Myocyte (in vitro differentiated cells): ENCODE results near the gene PGBD5. TPM values are rescaled to one million over a fixed set of nuclear protein-coding genes. Genes with fewer than 3 reads are reported as not detected.
A peak's percentile ranks its signal among the peaks of the same experiment; 100 is the strongest.

Experiments used
- DNase-seq: peaks from one replicate; pipeline ENCODE4 v3.0.0-alpha.2; 2012; ENCODE audit warnings: low read depth
- total RNA-seq: library from RNA; depleted of rRNA; stranded (reverse); fragments of >200 nt; gene quantifications from 2 replicates; pipeline ENCODE4 v1.2.3, GENCODE V29; 2014

The PGBD5 gene
- total RNA-seq, 1 donor from 2014 or later = 26.9 TPM

GRCh38 chr1:230326971-230327891, 98.9 kb downstream of the PGBD5 start:
- no peak for DNase-seq

- no peak for DNase-seq
Measured at GRCh38 chr1:230323686-230324085, 102.4 kb downstream of the PGBD5 start.

- no peak for DNase-seq
Measured at GRCh38 chr1:230322967-230323547, 103.1 kb downstream of the PGBD5 start.

- DNase-seq = no peak
Measured at GRCh38 chr1:230322421-230322756, 103.7 kb downstream of the PGBD5 start.

DNA sequence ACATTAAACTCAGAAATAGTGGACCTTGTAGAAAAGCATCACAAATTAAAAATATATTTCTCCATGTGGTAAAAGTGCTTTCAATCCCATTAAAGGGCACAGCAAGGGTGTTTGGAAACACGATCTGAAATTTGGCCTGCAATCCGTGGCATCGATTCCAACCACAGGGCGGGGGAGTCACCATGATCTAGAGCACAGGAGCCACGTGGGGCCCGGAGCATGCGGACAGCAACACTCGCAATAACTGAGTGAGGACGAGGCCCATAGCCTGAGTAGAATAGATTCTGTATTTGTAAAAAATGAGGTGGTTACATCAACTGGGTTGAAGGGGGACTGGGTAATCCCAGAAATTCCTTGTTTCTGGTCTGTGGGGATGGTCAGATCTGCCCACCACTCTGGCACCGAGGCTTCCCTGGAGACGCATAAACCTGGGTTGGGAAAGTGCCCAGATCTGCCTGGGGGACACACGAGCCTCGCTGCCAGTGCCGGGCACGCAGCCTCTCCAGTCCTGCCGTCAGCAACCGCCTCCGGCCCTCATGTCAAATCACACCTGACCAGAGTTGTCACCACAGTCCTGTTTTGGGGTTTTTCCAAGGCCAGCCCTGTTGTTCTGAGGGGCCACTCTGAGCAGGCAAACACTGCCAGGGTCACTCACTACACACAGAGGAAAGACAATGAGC, 104.3 kb downstream of the PGBD5 start:
- DNase-seq = peak; percentile 86

DNA sequence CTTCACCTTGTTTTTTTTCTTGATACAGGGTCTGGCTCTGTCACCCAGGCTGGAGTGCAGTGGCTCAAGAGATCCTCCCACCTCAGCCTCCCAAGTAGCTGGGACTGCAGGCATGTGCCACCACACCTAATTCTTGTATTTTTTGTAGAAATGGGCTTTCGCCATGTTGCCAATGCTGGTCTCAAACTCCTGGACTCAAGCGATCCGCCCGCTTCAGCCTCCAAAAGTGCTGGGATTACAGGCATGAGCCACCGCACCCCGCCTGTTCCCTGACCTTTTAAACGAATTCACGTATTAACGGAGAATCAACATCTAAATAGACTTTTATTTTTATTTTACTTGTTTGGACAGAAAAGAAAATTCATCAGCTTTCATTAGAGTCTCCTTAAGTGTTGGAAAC, 104.8 kb downstream of the PGBD5 start:
- no peak for DNase-seq

GRCh38 chr1:230320804-230321203, 105.3 kb downstream of the PGBD5 start:
- DNase-seq = peak; percentile 98

DNA sequence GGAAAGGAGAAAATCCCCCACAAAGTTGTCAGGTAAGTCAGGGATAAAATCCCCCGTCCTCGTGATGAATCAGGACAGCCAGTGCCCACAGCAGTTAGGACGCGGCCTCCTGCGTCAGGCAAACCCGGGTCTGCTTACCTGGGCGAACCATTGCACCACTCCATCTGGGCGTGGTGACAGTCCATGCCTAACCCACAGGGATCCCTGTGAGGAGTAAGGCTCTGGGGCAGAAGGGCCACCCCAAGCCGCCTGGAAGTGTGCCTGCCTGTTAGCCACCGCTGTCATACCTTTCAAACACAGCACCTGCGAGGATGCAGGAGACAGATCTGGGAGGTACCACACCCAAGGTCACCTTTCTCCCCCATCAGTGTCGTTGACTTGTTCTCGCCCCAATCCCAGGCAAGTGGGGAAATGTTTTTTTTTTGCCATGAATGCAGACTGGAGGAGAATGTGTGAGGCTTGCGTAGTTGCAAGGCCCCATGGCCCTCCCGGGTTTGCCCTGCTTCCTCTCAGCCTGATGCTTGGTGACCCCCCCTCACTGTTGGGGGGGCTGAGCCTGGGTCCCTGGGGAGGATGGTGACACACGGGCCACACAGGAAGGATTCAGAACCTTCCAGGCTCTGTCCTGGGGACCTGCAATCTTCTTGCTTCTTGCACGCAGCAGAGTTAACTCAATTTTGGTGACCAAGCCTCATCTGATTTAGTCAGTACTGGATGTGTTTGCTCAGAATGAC, 107.0 kb downstream of the PGBD5 start:
- no peak for DNase-seq

DNA sequence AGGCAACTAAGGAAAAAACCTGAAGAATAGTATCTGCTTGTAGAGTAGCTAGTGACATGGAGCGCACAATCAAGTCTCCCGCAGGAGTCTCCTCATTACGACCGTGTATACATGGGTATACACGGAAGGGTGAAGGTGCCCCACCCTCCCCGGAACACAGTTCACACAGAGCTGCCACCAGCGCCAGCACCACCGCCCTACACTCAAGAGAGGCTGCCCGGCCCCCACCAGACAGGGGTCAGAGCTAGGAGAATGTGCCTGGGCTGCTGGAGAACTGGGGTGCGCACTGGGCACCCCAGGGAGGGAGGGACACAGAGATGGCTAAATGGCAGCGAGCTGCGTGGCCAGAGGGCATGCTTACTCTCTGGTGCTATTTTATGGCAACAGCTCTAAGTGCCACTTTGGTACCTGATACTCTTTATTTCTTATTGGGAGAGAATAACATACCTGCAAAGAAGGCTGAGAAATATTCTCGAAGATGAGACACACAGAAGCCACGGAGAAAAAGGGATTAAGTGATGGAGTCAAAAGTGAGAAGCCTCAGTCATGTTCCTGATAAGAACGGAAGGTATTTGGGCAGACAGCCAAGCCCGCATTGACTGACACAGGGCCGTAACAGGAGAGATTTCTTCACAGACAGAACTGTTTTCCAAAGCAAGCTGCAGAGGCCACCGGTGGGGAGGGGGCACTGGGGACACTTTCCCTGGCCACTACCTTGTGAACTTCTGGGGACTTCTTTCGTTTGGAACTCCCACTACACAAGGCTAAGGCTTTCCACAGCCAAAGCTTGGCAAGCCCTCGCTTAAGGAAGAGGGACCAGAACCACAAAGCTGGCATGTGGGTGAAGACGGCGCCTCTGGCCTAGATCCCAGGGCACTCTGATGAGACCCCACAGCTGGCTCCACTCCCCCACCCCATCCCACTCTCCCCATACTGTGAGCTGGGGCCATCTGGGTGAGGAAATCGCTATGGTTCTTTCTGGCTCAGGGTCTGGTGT, 108.0 kb downstream of the PGBD5 start:
- peak; percentile 53 for DNase-seq

DNA sequence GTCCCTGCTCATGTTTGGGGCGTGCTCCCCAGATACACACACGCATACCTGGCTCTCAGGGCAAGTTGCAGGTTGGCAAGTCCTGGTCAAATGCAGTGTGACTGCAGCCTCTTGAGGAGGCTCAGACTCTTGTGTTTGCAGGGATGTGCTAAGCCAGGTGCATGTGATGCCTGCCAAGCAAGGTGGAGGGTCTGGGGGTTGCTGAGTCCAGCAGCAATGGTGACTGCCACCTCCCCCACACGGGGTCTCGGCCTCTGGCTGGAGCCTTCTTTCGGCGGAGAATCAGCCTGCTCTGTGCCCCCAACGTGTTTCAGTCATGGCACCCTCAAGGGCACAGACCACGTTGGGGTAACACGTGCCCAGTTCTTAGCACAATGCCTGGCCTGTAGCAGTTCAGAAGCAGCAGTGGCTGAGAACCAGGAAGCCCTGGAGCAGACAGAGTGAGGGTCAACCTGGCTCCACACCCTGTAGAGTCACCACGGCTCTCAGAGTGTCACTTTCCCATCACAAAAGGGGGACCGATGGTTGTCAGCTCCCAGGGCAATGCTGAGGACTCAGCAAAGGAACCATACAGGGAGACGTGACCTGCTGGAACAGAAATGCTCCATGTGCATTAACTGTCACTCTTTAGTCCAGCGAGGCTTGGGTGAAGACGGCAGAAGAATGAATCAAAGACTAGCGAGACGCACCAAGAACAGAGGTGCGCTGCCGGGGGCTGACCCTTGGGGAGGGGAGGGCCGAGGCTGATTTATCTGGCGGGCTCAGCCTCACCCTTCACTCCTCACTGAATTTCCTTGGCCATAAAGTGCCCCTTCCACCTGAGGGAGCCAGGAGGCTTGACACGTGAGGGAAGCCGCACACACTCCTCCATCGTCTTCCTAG, 109.0 kb downstream of the PGBD5 start:
- DNase-seq = no peak

GRCh38 chr1:230315099-230315498, 111.0 kb downstream of the PGBD5 start:
- no peak for DNase-seq

GRCh38 chr1:230314142-230314470, 112.0 kb downstream of the PGBD5 start:
- DNase-seq = no peak

DNA sequence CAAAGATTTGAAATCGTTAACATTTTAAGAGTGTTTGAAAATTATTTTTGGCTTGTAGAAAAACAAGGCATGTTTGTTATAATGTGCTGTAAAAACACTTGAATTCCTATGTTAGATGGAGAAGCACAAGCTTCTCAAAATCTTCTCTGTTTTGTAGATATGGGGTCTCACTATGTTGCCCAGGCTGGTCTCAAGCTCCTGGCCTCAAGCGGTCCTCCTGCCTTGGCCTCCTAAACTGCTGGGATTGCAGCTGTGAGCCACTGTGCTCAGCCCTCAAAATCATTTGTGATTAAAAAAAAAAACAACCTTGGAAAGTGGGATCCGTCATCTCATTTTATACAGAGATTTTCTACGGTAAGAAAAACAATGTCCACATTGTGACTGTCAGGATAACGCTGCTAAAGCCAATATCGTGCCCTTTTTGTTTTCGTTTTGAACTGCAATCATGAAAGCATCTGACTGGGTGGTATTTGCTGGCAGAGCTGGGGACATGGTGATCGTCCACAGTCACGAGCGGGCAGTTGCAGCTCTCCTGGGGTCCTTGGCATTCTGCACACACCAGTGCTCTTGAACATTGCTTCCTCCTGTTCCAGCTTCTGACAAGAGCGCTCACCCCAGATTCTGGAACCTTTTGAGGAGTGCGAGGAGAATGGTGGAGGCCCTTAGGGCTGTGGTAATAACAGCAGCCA, 112.5 kb downstream of the PGBD5 start:
- DNase-seq = no peak

GRCh38 chr1:230312676-230313075, 113.5 kb downstream of the PGBD5 start:
- no peak for DNase-seq

- DNase-seq = peak; percentile 84
Measured at GRCh38 chr1:230310381-230311163, 115.6 kb downstream of the PGBD5 start.

GRCh38 chr1:230309646-230310177, 116.4 kb downstream of the PGBD5 start:
- DNase-seq = no peak

DNA sequence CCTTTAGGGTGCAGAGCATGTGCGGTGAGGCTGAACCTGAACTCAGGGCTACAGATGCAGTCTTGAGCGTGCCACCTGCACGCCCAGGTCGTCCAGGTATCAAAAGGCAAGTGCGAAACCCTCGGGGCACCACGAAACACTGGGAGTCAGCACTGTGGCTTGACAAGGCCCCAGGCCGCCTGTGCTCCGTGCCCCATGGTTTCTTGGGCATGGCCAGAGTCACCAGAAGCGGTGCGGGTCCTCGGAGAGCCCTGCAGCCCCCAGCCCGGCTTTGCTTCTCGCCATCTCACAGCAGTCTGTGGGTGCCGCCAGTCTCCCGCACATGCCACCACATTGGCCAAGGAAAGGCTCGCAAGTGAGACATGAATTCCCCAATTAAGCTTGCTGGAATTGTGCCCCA, 117.3 kb downstream of the PGBD5 start:
- DNase-seq = no peak

- DNase-seq = peak; percentile 79
Measured at GRCh38 chr1:230308039-230308438, 118.1 kb downstream of the PGBD5 start.
